CD4-positive, alpha-beta T cell treated with Interleukin-12 subunit alpha and Interleukin-12 subunit beta, for 1 hour (primary cell): Measurements from ENCODE around the gene BRI3.
"Not testable (repeated sequence)": the region's sequence is repeated elsewhere in the genome, so short reads cannot be mapped to it uniquely, and the experiment has no call there.

Experiments
- DNase-seq: peaks from one replicate; pipeline ENCODE4 v3.0.0-alpha.2; 2020

BRI3 gene

DNA sequence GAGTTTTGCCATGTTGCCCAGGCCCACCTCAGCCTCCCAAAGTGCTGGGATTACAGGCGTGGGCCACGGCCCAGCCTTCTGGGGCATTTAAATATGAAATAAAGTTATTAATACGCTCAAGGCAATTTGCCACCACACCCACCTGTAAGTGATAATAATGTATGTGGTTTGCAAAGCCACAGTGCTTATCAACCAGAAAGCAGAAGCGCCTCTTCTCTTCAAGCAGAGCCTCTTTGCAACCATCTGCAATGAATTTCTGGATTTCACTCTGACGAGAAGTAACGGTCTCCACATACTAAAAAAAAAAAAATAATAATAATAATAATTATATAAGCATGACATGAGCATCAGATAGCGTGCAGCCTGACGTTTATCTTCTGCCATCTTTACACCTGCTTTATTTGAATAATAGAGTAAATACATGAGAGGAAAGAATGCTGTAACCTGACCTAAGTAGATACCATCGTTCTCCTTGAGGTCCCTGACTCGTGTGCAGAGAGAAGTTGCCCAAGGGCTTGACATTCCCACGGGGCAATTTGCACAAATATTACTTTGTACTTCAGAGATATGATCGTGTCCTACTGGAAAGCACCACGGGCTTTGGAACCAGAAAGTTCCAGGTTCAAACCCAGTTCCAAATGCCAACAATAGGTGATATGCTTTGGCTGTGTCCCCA lies 34.0 kb downstream of the BRI3 start:
- DNase-seq = no peak

DNA sequence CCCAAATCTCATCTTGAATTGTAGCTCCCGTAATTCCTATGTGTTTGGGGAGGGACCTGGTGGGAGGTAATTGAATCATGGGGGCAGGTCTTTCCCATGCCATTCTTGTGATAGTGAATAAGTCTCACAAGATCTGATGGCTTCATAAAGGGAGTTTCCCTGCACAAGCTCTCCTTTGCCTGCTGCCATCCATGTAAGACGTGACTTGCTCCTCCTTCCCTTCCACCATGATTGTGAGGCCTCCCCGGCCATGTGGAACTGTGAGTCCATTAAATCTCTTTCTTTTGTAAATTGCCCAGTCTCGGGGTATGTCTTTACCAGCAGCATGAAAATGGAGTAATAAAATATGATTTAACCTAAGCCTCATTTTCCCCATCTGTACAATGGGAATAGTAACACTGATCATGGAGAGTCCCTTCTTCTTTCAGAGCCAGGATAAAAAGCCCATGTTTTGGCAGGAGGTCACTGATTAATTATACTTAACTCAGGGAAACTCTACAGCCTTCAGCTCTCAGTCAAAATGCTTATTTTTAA lies 34.6 kb downstream of the BRI3 start:
- not testable (repeated sequence) for DNase-seq

DNA sequence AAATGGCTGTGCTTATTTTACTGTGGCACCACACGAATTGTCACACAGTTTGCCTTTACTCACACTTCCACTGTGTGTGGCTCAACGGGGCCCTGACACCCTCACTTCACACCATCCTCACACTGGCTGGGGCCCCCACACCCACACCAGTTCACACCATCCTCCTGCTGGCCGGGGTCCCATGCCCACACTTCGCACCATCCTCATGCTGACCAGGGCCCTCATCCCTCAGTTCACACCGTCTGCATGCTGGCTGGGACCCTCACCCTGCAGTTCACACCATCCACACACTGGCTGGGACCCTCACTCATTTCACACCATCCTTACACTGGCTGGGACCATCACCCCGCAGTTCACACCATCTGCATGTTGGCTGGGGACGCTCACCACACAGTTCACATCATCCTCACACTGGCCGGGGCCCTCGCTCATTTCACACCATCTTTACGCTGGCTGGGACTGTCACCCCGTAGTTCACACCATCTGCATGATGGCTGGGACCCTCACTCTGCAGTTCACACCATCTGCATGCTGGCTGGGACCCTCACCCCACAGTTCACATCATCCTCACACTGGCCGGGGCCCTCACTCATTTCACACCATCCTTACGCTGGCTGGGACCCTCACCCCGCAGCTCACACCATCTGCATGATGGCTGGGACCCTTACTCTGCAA lies 36.0 kb downstream of the BRI3 start:
- no peak for DNase-seq

DNA sequence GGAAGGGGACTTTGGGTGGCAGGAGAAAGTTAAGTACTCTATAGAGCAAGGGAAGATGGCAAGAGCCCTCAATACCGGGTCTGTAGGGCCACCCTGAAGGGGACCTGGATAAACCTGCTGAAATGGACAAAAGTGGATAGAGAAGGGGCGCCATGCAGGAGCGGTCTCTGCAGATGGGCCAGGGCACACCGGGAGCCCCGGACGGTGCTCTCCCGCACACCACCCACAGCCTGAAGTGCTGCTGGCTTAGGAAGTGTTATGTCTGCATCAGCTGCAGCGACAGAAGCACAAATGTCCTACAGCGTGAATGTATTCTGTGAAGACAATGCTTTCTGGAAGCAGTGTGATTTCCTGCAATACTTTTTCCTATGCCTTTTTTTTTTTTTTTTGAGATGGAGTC lies 37.7 kb downstream of the BRI3 start:
- no peak for DNase-seq

DNA sequence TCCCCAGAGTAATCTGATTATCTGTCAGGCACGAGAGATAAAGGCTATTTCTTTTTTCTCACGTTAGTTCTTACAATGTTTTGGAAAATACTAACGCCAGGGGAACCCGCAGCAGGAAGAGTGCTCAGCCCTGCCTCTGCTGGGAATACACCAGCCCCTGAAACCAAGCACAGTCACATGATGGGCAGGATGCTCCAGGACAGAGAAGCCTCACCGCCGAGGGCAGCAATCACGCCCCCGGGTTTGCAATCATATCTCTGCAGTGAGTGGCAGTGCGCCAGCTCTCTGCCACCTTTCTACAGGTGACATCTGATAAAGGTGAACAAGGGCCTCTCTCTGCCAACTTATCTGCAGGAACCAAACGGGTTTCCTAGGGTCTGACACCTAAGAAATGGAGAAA lies 39.8 kb downstream of the BRI3 start:
- no peak for DNase-seq

DNA sequence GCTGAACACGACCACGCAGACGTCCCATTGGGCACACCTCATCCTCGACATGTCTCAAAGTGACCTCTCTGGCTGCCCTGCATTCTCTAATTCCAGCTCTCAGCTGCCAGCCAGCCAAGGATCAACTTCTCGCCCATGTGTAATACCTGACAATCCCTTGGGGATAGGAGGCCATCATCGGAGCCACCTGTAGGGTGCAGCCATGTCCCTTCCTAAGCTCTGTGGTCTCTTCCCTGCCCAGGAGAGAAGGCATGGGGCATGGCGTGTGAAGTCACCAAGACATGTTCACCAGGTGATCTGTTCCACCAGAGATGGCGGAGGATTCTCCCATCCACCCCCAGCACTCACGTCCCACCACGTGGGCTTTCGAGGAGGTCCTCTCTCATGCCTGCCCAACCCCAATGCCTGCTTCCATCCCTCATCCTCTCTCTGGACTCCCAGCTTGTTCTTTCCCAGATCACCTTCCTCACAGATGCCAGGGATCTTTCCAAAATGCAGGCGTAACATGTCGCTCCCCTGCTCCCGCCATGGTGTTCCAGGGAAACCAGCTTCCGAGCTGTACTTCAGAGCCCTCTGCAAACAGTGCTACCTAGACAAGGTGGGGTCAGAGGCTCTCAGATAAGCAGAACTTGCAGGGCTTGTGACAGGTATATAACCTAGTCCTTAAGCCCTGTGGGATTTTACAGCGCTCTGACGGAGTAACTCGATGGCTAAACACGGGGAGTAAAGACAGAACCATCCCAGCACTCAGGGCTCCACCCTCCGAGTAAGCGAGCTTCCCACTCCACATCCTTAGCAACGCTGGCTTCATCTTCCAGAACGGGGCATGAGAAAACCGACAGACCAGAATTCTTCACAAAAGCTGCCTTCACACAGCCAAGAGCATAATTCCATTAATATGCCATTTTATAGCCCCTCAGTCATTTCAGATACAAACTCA lies 41.1 kb downstream of the BRI3 start:
- DNase-seq = no peak

DNA sequence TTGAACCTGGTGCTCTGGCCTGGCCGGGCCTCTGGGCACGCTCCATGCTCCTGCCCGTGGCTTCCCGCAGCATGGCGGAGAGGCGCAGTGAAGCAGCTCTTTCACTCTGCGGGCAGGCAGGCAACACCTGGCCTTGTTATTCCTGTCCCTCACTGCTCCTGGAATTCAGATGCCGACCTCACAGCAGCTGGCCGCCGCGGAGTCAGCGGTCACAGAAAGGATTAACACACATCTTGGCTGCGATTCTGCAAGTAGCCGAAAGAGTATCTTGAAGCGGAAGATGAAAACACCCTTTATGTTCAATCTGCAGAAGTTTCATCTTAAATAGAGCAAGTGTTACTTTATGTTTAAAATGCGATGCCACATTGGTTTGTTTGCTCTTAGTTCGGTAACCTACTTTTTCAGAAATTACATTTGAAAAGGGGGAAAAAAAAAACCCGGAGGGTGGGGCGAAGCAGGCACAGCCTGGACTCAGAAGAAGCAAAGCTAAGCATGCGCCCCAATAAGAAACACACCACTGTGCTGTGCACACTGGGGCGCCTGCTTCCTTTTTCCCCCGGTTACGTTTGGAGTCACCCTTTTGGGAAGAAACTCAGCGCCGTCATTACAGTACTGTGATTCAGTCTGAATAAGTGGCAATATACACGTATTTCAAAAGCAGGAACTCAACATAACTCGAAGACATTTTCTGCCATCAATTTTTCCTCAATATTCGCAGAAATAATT lies 42.3 kb downstream of the BRI3 start:
- no peak for DNase-seq

DNA sequence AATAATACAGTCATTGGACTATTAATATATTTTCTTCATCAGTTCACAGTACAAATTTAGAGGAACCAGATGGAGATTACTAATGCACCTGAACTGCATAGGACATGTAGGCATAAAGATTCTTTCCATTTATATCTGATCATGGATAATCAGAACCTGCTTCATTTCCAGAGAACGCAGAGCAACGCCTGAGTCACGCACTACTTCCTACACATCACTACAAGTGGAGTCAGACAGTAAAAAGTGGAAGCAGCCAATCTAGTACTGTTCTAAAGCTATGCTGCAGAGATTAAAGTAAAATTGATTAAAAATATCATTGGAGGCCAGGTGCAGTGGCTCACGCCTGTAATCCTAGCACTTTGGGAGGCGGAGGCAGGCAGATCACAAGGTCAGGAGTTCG lies 43.3 kb downstream of the BRI3 start:
- no peak for DNase-seq

DNA sequence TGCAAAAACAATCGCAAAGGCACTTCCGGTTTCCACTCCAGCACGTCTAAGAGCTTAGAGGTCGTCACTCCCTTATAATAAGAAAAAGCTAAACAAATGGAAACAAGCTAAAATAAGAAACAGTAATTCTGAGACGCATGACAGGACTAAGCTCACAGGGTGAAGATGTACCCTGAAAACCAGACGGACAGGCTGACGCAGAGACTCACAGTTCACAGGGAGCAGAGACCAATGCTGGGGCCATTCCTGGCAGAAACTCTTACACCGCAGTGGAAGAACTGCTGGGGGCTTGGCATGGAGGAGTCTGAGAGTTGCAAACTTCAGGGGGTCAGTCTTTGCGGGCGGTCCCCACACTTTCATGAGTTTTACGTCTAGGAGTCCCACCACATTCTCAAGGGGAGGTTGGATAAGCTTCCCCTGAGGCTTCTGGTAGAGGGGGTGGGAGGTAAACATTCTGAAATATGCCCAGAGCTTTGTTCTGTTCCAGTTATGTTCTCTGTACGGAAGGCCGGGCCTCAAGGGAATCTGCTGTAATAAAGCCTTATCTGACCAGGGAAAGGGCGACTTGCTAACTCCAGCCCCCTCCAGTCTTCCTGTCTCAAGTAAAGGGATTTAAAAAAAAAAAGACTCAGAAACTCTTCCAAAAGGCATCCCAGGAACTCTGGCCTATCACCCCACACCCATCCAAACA lies 47.8 kb downstream of the BRI3 start:
- DNase-seq = no peak

DNA sequence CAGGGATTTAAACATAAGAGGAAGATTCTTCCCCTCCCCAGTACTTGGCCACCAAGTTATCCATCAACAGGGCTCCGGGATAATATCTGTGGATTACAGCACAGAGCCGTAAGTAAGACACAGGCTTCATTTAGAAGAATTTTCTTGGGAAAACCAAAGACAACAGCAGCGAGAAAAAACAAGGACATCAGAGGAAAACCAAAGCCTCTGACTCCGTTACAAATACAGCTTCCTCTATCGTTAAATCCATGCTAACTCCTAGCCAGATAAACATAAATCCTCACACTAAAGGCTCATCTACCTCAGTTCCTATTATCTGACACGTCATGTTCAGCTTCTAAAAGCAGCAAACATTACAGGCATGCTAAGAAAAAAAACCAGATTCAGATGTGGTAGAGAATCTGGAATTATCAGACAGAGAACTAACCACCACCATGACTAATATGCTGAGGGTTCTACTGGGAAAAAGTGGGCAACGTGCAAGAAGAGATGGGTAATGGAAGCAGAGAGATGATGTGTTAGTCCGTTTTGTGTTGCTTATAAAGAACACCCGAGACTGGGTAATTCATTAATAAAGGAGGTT lies 48.4 kb downstream of the BRI3 start:
- no peak for DNase-seq

DNA sequence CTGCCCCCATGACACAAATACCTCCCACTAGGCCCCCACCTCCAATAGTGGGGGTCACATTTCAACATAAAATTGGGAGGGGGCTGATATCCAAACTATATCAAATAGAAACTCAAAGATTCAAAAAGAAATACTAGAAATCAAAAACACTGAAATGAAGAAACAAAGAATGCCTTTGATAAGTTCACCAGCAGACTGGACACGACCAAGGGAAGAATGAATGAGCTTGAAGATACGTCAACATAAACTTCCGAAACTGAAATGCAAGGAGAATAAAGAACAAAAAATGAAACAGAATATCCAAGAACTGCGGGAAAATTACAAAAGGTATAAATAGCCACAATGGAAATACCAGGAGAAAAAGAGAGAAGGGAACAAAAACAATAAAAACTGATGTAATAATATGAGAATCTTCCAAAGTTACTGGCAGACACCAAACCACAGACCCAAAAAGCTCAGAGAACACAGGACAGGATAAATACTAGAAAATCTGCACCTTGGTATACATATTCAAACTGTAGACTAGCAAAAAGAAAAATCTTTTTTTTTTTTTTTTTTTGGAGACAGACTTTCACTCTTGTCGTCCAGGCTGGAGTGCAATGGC lies 49.5 kb downstream of the BRI3 start:
- DNase-seq = no peak

DNA sequence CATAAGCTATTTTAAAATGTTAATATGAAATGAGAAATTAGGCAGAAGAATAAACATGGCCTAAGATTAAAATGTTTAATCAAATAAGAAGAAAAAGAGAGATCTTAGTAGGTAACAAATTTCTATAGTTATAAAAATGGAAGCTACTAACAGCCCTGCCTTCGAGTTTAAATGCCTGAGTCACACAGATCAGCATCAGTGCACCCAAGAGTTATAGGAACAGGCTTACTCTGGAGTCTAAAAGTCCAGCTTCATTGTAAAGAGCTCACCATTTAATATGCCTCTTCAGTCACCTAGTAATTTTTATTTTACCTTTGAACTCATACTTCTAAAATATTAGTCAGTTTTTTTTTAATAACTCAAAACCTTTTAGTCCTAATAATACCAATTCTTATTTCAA lies 52.6 kb downstream of the BRI3 start:
- DNase-seq = no peak

DNA sequence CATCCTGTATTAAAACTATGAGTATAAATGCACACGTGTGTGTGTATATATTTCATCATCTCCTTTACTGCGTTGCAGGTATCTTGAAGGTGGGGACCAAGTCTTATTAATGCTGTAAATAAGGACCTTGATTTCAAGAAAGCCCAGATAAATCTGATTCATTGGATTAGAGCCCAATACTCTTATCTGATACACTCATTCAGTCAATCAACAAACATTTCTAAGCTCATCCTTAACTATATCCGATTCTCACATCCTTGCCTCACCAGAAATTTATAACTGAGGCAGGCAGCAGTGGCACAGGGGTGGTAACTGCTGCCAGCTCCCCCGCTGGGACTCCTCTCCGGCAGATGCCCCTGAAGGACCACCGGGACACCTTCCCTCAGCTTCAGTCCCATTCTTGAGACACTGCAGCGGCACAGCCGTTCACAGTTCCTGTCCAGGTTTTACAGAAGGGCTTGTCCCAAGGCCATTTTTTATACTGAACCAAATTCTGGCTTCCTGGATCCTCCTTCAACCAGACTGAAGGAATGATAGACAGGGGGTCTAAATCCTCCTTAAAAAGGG lies 54.0 kb downstream of the BRI3 start:
- DNase-seq = no peak

DNA sequence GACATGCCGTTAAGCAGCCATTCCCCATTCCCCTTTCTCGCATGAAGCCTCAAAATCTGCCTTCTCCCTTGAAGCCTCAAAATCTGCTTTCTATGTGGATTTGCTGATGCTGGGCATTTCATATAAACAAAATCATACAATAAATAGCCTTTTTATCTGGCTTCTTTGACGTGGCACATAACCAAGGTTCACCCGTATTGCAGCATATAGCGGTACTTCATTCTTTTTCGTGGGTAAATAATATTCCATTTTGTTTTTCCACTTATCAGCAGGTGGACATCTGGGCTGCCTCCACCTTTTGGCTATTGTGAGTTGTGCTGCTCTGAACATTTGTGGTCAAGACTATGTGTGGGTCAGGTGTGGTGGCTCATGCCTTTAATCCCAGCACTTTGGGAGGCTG lies 57.0 kb downstream of the BRI3 start:
- no peak for DNase-seq

DNA sequence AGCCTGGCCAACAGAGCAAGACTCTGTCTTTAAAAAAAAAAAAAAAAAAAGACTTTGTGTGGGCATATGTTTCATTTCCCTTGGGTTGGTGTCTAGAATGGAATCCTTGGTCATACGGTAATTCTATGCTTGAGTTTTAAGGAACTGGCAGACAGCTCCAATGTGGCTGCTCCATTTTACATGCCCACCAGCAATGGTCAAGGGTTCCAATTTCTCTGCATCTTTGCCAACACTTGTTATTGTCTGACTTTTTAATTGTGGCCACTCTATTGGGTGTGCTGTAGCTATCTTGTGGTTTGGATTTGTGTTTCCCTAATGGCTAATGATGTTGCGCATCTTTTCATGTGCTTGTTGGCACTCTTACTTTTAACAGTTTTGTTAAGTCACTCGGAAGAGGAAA lies 57.6 kb downstream of the BRI3 start:
- no peak for DNase-seq

DNA sequence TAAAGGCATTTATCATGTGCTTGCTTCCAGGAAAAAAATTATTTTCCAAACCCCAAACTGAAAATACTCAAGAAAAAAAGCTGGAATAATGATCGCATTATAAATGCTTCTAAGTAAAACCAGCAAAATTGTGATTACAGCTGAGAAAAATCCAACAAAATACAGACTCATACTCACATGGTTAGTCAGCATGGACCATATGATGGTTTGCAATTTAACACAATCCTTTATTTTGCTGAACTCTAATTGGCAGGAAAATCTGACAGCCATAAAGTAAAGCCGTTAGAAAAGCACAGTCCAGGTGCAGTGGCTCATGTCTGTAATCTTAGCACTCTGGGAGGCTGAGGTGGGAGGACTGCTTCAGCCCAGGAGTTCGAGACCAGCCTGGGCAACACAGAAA lies 59.6 kb downstream of the BRI3 start:
- no peak for DNase-seq
